MG63 (cell line): ENCODE measurements around the gene CFAP73. TPM values are rescaled to one million over a fixed set of nuclear protein-coding genes. Genes with fewer than 3 reads are reported as not detected.

ENCODE experiments used
- DNase-seq: peaks from one replicate; pipeline ENCODE4 v3.0.0-alpha.2; 2020
- H3K27me3 ChIP-seq: fragments of 250-450 bp; sonication (Bioruptor Pico); 2 replicates; pipeline ENCODE4 v1.5.1; 2020; ENCODE audit warnings: mild to moderate bottlenecking, moderate library complexity
- H3K36me3 ChIP-seq: fragments of 250-450 bp; sonication (Bioruptor Pico); 2 replicates; pipeline ENCODE4 v1.5.1; 2020; ENCODE audit warnings: mild to moderate bottlenecking, moderate library complexity
- H3K4me3 ChIP-seq: fragments of 250-450 bp; sonication (Bioruptor Pico); 2 replicates; pipeline ENCODE4 v1.5.1; 2020; ENCODE audit warnings: mild to moderate bottlenecking, moderate library complexity
- H3K9me3 ChIP-seq: fragments of 250-450 bp; sonication (Bioruptor Pico); 2 replicates; pipeline ENCODE4 v1.5.1; 2020; ENCODE audit warnings: mild to moderate bottlenecking, moderate library complexity
- total RNA-seq: library from RNA; depleted of rRNA; stranded (reverse); fragments of >200 nt; shearing (Covaris generic); gene quantifications from 2 replicates; pipeline ENCODE4 v1.2.3, GENCODE V29; 2014; ENCODE audit warnings: low replicate concordance

The CFAP73 gene
- total RNA-seq, 1 experiment from 2014 or later: not detected

- DNase-seq: peak; percentile 81
- Histone ChIP-seq H3K9me3 (no peaks in the 10 kb centered on the region), H3K4me3 (peak overlapping the region; percentile 42), H3K27me3 (peaks cover 19% of the 10 kb centered on the region), H3K36me3 (peaks cover 2% of the 10 kb centered on the region; the same call in 1 of the 2 replicates)
Observed at GRCh38 chr12:113152835-113153814, 3.6 kb downstream of the CFAP73 start.

GRCh38 chr12:113154351-113154973 is 4.9 kb downstream of the CFAP73 start:
- Histone ChIP-seq H3K36me3 (peaks cover 11% of the 10 kb centered on the region), H3K4me3 (no peak overlapping the region), H3K9me3 (no peaks in the 10 kb centered on the region), H3K27me3 (peaks cover 19% of the 10 kb centered on the region)
- DNase-seq: peak; percentile 36

- DNase-seq: no peak
- peaks cover 11% of the 10 kb centered on the region for H3K36me3 ChIP-seq
- no peak overlapping the region for H3K4me3 ChIP-seq
- H3K27me3 ChIP-seq: peaks cover 19% of the 10 kb centered on the region
- H3K9me3 ChIP-seq: no peaks in the 10 kb centered on the region
Observed at GRCh38 chr12:113155060-113155459, 5.5 kb downstream of the CFAP73 start.

- DNase-seq: no peak
Observed at GRCh38 chr12:113155646-113156045, 6.1 kb downstream of the CFAP73 start.

GRCh38 chr12:113157218-113157859 is 7.8 kb downstream of the CFAP73 start:
- no peak overlapping the region for H3K4me3 ChIP-seq

More at GRCh38 chr12:113155646-113156045, 6.1 kb downstream of the CFAP73 start:
- H3K36me3 ChIP-seq: peaks cover 17% of the 10 kb centered on the region
- H3K9me3 ChIP-seq: no peaks in the 10 kb centered on the region
- H3K4me3 ChIP-seq: no peak overlapping the region
- H3K27me3 ChIP-seq: peaks cover 19% of the 10 kb centered on the region

GRCh38 chr12:113158439-113159203 is 9.1 kb downstream of the CFAP73 start:
- peaks cover 12% of the 10 kb centered on the region for H3K27me3 ChIP-seq
- DNase-seq: no peak
- H3K4me3 ChIP-seq: no peak overlapping the region
- no peaks in the 10 kb centered on the region for H3K9me3 ChIP-seq
- H3K36me3 ChIP-seq: peaks cover 25% of the 10 kb centered on the region

More at GRCh38 chr12:113157218-113157859, 7.8 kb downstream of the CFAP73 start:
- peaks cover 17% of the 10 kb centered on the region for H3K27me3 ChIP-seq
- peaks cover 23% of the 10 kb centered on the region for H3K36me3 ChIP-seq
- no peak for DNase-seq
- H3K9me3 ChIP-seq: no peaks in the 10 kb centered on the region

GRCh38 chr12:113159937-113160336 is 10.4 kb downstream of the CFAP73 start:
- DNase-seq: no peak
- peaks cover 28% of the 10 kb centered on the region for H3K36me3 ChIP-seq
- no peaks in the 10 kb centered on the region for H3K27me3 ChIP-seq
- no peak overlapping the region for H3K4me3 ChIP-seq
- no peaks in the 10 kb centered on the region for H3K9me3 ChIP-seq

GRCh38 chr12:113161415-113162016 is 12.0 kb downstream of the CFAP73 start:
- peaks cover 35% of the 10 kb centered on the region for H3K36me3 ChIP-seq
- no peaks in the 10 kb centered on the region for H3K9me3 ChIP-seq
- no peaks in the 10 kb centered on the region for H3K27me3 ChIP-seq
- peak; percentile 19 for DNase-seq
- H3K4me3 ChIP-seq: no peak overlapping the region

GRCh38 chr12:113162102-113163029 is 12.8 kb downstream of the CFAP73 start:
- Histone ChIP-seq H3K27me3 (no peaks in the 10 kb centered on the region), H3K36me3 (peaks cover 38% of the 10 kb centered on the region)

GRCh38 chr12:113163030-113163360 is 13.5 kb downstream of the CFAP73 start:
- H3K4me3 ChIP-seq: no peak overlapping the region
- H3K36me3 ChIP-seq: peaks cover 44% of the 10 kb centered on the region
- H3K9me3 ChIP-seq: no peaks in the 10 kb centered on the region
- H3K27me3 ChIP-seq: no peaks in the 10 kb centered on the region
- no peak for DNase-seq

More at GRCh38 chr12:113162102-113163029, 12.8 kb downstream of the CFAP73 start:
- Histone ChIP-seq H3K9me3 (no peaks in the 10 kb centered on the region), H3K4me3 (no peak overlapping the region)
- peak; percentile 17 for DNase-seq

GRCh38 chr12:113164014-113164413 is 14.5 kb downstream of the CFAP73 start:
- DNase-seq: no peak
- peaks cover 42% of the 10 kb centered on the region for H3K36me3 ChIP-seq

GRCh38 chr12:113165521-113166450 is 16.3 kb downstream of the CFAP73 start:
- Histone ChIP-seq H3K36me3 (peaks cover 50% of the 10 kb centered on the region), H3K9me3 (no peaks in the 10 kb centered on the region), H3K27me3 (no peaks in the 10 kb centered on the region), H3K4me3 (no peak overlapping the region)
- DNase-seq: no peak

More at GRCh38 chr12:113164014-113164413, 14.5 kb downstream of the CFAP73 start:
- H3K9me3 ChIP-seq: no peaks in the 10 kb centered on the region
- H3K27me3 ChIP-seq: no peaks in the 10 kb centered on the region
- H3K4me3 ChIP-seq: no peak overlapping the region

- no peak for DNase-seq
- Histone ChIP-seq H3K9me3 (no peaks in the 10 kb centered on the region), H3K36me3 (peaks cover 63% of the 10 kb centered on the region), H3K27me3 (no peaks in the 10 kb centered on the region), H3K4me3 (no peak overlapping the region)
Observed at GRCh38 chr12:113167868-113168267, 18.3 kb downstream of the CFAP73 start.

GRCh38 chr12:113169697-113170096 is 20.2 kb downstream of the CFAP73 start:
- H3K36me3 ChIP-seq: peaks cover 79% of the 10 kb centered on the region
- no peaks in the 10 kb centered on the region for H3K27me3 ChIP-seq
- H3K9me3 ChIP-seq: no peaks in the 10 kb centered on the region
- no peak overlapping the region for H3K4me3 ChIP-seq
- no peak for DNase-seq
